ENCODE data around the gene BEND7.

BEND7 gene

GRCh38 chr10:13485623-13486022 lies 43.2 kb downstream of the BEND7 start:
- DNase-seq (ENCODE audit: low spot score) (peak; percentile 20), FAIRE-seq (no peak)

- DNase-seq (ENCODE audit: low spot score), result no peak
- no peak for FAIRE-seq
Measured at GRCh38 chr10:13483951-13484350, 44.9 kb downstream of the BEND7 start.

- FAIRE-seq, result no peak
Measured at GRCh38 chr10:13483073-13483472, 45.7 kb downstream of the BEND7 start.

GRCh38 chr10:13481690-13482089 lies 47.1 kb downstream of the BEND7 start:
- DNase-seq (ENCODE audit: low spot score), result no peak
- no peak for FAIRE-seq

More at GRCh38 chr10:13483073-13483472, 45.7 kb downstream of the BEND7 start:
- DNase-seq (ENCODE audit: low spot score), result no peak

GRCh38 chr10:13475124-13475523 lies 53.7 kb downstream of the BEND7 start:
- no peak for DNase-seq (ENCODE audit: low spot score)
- FAIRE-seq, result no peak

GRCh38 chr10:13473986-13474385 lies 54.8 kb downstream of the BEND7 start:
- FAIRE-seq (peak; percentile 77), DNase-seq (ENCODE audit: low spot score) (no peak)

- FAIRE-seq (no peak), DNase-seq (ENCODE audit: low spot score) (no peak)
Measured at GRCh38 chr10:13472359-13472758, 56.5 kb downstream of the BEND7 start.

GRCh38 chr10:13470270-13470669 lies 58.5 kb downstream of the BEND7 start:
- DNase-seq (ENCODE audit: low spot score) (no peak), FAIRE-seq (no peak)

- no peak for DNase-seq (ENCODE audit: low spot score)
- no peak for FAIRE-seq
Measured at GRCh38 chr10:13462551-13462950, 66.3 kb downstream of the BEND7 start.

GRCh38 chr10:13458687-13459012 lies 70.2 kb downstream of the BEND7 start:
- no peak for FAIRE-seq

GRCh38 chr10:13457958-13458686 lies 70.7 kb downstream of the BEND7 start:
- DNase-seq (ENCODE audit: low spot score) (no peak), FAIRE-seq (no peak)

More at GRCh38 chr10:13458687-13459012, 70.2 kb downstream of the BEND7 start:
- DNase-seq (ENCODE audit: low spot score), result no peak

- no peak for FAIRE-seq
Measured at GRCh38 chr10:13453896-13454295, 74.9 kb downstream of the BEND7 start.

GRCh38 chr10:13450069-13450468 lies 78.7 kb downstream of the BEND7 start:
- peak; percentile 20 for DNase-seq (ENCODE audit: low spot score)
- no peak for FAIRE-seq

More at GRCh38 chr10:13453896-13454295, 74.9 kb downstream of the BEND7 start:
- no peak for DNase-seq (ENCODE audit: low spot score)

GRCh38 chr10:13449296-13449695 lies 79.5 kb downstream of the BEND7 start:
- DNase-seq (ENCODE audit: low spot score) (no peak), FAIRE-seq (no peak)

GRCh38 chr10:13448216-13448615 lies 80.6 kb downstream of the BEND7 start:
- FAIRE-seq (peak; percentile 59), DNase-seq (ENCODE audit: low spot score) (no peak)

GRCh38 chr10:13445656-13446400 lies 83.0 kb downstream of the BEND7 start:
- no peak for FAIRE-seq
- DNase-seq (ENCODE audit: low spot score), result no peak

GRCh38 chr10:13441476-13441875 lies 87.3 kb downstream of the BEND7 start:
- no peak for FAIRE-seq

GRCh38 chr10:13440185-13441061 lies 88.4 kb downstream of the BEND7 start:
- DNase-seq (ENCODE audit: low spot score), result peak; percentile 41
- FAIRE-seq, result no peak

More at GRCh38 chr10:13441476-13441875, 87.3 kb downstream of the BEND7 start:
- no peak for DNase-seq (ENCODE audit: low spot score)

- no peak for FAIRE-seq
Measured at GRCh38 chr10:13439313-13440184, 89.3 kb downstream of the BEND7 start.

GRCh38 chr10:13437026-13437555 lies 91.7 kb downstream of the BEND7 start:
- DNase-seq (ENCODE audit: low spot score) (no peak), FAIRE-seq (no peak)

More at GRCh38 chr10:13439313-13440184, 89.3 kb downstream of the BEND7 start:
- no peak for DNase-seq (ENCODE audit: low spot score)
